Vagina (tissue), 2 donors: ENCODE measurements around the gene SS18L1.
A peak's percentile ranks its signal among the peaks of the same experiment; 100 is the strongest.

Experiments used
- CTCF ChIP-seq, 3 experiments: fragments of 450-650 bp in 2 of 3; fragments of 200-600 bp in 1 of 3; sonication (generic) in 1 of 3; IDR thresholded peaks; one replicate each; pipeline ENCODE4 v1.5.1; 2017 to 2019; ENCODE audit warnings: antibody characterized with exemption in 3 of 3, mild to moderate bottlenecking in 2 of 3, moderate library complexity in 2 of 3
- POLR2AphosphoS5 ChIP-seq, 2 donors: sonication (generic); formaldehyde crosslinking; IDR thresholded peaks; one replicate each; pipeline ENCODE4 v1.9.0; 2017; ENCODE audit warnings: antibody characterized with exemption in 2 of 2, mild to moderate bottlenecking in 2 of 2, low read depth in 1 of 2; ENCODE audit not compliant: insufficient read depth in 1 of 2

DNA sequence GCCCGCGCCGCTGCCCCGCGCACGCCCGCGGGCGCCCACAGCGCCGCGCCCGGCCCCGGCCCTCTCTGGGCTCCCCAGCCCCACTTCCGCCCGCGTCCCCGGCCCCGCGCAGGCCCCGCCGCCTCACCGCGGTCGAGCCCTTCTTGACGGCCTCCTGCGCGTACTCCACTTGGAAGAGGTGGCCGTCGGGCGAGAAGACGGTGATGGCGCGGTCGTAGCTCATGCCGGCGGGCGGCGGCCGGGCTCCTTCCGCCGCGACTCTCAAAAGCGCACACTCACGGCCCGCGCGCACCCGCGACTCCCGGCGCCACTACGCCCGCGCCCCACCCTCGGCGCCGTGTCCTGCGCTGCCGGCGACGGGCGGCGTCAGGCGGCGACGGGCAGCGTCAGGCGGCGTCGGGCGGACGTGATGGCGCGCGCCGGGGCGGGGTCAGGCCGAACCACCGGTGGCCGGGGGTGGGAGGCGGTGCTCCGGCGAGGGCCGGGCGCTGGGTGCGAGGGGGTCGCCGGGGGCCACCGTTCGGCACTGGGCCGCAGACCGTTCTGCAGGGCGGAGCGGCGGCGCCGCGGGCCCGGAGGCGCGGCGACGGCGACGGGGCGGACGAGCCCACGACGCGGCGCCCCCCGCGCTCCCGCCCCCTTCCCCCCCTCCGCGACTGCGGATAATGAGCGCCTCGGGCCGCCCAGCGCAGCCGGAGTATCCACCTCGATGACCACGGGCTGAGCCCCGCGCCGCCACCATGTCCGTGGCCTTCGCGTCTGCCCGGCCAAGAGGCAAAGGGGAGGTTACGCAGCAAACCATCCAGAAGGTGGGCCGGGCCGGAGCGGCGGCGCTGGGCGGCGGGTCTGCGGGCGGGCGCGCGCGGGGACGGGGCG, at the start of gene SS18L1, which contains the start of gene PSMA7:
- TF ChIP-seq POLR2AphosphoS5 (IDR thresholded peaks at IDR 0.05; ENCODE audit: insufficient read depth in 1 of 2, low read depth in 1 of 2) (peak in 1 of 2 donors; percentile 83), CTCF (IDR thresholded peaks at IDR 0.05) (no peak)
